ENCODE results near the gene CCDC185.

DNA sequence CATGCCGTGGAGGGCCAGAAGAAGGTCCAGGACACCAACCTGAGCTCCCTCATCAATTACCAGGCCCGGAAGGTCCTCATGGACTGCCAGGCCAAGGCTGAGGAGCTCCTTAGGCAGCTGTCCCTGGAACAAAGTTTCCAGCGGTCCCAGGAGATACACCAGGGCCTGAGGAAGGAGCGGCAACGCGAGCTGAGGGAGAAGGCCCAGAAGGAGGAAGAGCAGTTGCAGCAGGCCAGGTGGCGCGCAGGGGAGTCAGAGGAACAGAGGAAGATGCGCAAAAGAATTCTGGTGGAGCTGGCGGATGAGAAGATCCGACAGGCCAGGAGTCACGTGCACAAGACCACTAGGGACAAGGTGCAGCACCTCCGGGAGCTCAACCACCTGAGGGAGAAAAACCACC is 1.5 kb downstream of the CCDC185 start:
- TF ChIP-seq, protein P1, sequence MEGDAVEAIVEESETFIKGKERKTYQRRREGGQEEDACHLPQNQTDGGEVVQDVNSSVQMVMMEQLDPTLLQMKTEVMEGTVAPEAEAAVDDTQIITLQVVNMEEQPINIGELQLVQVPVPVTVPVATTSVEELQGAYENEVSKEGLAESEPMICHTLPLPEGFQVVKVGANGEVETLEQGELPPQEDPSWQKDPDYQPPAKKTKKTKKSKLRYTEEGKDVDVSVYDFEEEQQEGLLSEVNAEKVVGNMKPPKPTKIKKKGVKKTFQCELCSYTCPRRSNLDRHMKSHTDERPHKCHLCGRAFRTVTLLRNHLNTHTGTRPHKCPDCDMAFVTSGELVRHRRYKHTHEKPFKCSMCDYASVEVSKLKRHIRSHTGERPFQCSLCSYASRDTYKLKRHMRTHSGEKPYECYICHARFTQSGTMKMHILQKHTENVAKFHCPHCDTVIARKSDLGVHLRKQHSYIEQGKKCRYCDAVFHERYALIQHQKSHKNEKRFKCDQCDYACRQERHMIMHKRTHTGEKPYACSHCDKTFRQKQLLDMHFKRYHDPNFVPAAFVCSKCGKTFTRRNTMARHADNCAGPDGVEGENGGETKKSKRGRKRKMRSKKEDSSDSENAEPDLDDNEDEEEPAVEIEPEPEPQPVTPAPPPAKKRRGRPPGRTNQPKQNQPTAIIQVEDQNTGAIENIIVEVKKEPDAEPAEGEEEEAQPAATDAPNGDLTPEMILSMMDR (IDR thresholded peaks at IDR 0.05): no peak
- TF ChIP-seq POLR2A (IDR thresholded peaks at IDR 0.05): no peak
- no peak for TF ChIP-seq POLR2AphosphoS5 (IDR thresholded peaks at IDR 0.05)

All from stomach (tissue), 4 donors.